ENCODE measurements around the gene MAN1B1.

DNA sequence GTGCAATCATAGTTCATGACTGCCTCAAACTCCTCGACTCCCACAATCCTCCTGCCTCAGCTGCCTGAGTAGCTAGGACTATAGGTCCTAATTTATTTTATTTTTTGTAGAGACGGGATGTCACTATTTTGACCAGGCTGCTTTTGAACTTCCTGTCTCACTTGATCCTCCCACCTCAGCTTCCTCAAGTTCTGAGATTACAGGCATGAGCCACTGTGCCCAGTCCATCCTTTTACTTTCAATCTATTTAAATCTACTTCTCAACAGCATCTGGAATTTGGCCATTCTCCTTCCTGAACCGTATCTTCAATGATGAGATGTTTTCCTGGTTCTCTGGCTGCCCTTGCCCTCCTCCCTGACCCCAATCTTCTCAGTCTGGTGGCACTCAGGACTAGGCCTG is 40.0 kb downstream of the MAN1B1 start:
- TF ChIP-seq, protein P1, sequence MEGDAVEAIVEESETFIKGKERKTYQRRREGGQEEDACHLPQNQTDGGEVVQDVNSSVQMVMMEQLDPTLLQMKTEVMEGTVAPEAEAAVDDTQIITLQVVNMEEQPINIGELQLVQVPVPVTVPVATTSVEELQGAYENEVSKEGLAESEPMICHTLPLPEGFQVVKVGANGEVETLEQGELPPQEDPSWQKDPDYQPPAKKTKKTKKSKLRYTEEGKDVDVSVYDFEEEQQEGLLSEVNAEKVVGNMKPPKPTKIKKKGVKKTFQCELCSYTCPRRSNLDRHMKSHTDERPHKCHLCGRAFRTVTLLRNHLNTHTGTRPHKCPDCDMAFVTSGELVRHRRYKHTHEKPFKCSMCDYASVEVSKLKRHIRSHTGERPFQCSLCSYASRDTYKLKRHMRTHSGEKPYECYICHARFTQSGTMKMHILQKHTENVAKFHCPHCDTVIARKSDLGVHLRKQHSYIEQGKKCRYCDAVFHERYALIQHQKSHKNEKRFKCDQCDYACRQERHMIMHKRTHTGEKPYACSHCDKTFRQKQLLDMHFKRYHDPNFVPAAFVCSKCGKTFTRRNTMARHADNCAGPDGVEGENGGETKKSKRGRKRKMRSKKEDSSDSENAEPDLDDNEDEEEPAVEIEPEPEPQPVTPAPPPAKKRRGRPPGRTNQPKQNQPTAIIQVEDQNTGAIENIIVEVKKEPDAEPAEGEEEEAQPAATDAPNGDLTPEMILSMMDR (IDR thresholded peaks at IDR 0.05): no peak
- TF ChIP-seq EZH2phosphoT487 (IDR thresholded peaks at IDR 0.05): no peak
